HEK293T (cell line): ENCODE data around the gene ARHGAP12.

Source experiments
- FOXA1 ChIP-seq: fragments of 450-650 bp; IDR thresholded peaks from 2 replicates; pipeline ENCODE4 v1.6.1; 2016; ENCODE audit warnings: mild to moderate bottlenecking
- SUZ12 ChIP-seq: fragments of 450-650 bp; IDR thresholded peaks from 2 replicates; pipeline ENCODE4 v1.6.1; 2016; ENCODE audit warnings: mild to moderate bottlenecking
- TARDBP ChIP-seq: fragments of 450-650 bp; IDR thresholded peaks from 2 replicates; pipeline ENCODE4 v1.6.1; 2016
- TF ChIP-seq, protein P1 (sequence below): fragments of 450-650 bp; IDR thresholded peaks from 2 replicates; pipeline ENCODE4 v1.6.1; 2016

GRCh38 chr10:31761156-31761555, 167.5 kb downstream of the ARHGAP12 start:
- TF ChIP-seq TARDBP (no peak), SUZ12 (no peak), FOXA1 (no peak)
- TF ChIP-seq, protein P1, sequence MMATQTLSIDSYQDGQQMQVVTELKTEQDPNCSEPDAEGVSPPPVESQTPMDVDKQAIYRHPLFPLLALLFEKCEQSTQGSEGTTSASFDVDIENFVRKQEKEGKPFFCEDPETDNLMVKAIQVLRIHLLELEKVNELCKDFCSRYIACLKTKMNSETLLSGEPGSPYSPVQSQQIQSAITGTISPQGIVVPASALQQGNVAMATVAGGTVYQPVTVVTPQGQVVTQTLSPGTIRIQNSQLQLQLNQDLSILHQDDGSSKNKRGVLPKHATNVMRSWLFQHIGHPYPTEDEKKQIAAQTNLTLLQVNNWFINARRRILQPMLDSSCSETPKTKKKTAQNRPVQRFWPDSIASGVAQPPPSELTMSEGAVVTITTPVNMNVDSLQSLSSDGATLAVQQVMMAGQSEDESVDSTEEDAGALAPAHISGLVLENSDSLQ = no peak
